OCI-LY7 (cell line): ENCODE data around the gene CAB39.

Experiments
- EZH2phosphoT487 ChIP-seq: fragments of 200-600 bp; sonication (generic); IDR thresholded peaks from 2 replicates; pipeline ENCODE4 v1.6.1; 2018; ENCODE audit warnings: low read depth, borderline replicate concordance, mild to moderate bottlenecking, mixed run types, antibody characterized with exemption, low read length, moderate library complexity, mixed read lengths
- TF ChIP-seq, protein P1 (sequence below): fragments of 200-600 bp; sonication (generic); conservative IDR thresholded peaks from 2 replicates; pipeline ENCODE4 v1.5.1; 2014; ENCODE audit warnings: mild to moderate bottlenecking, antibody characterized with exemption, low read length, moderate library complexity, mixed read lengths

GRCh38 chr2:230807729-230808128 is 95.1 kb downstream of the CAB39 start:
- TF ChIP-seq, protein P1, sequence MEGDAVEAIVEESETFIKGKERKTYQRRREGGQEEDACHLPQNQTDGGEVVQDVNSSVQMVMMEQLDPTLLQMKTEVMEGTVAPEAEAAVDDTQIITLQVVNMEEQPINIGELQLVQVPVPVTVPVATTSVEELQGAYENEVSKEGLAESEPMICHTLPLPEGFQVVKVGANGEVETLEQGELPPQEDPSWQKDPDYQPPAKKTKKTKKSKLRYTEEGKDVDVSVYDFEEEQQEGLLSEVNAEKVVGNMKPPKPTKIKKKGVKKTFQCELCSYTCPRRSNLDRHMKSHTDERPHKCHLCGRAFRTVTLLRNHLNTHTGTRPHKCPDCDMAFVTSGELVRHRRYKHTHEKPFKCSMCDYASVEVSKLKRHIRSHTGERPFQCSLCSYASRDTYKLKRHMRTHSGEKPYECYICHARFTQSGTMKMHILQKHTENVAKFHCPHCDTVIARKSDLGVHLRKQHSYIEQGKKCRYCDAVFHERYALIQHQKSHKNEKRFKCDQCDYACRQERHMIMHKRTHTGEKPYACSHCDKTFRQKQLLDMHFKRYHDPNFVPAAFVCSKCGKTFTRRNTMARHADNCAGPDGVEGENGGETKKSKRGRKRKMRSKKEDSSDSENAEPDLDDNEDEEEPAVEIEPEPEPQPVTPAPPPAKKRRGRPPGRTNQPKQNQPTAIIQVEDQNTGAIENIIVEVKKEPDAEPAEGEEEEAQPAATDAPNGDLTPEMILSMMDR, result no peak
- TF ChIP-seq EZH2phosphoT487, result no peak
